NB4 (cell line): ENCODE measurements around the gene ARAP3.

ENCODE experiments used
- MAX ChIP-seq: IDR thresholded peaks from 2 replicates; pipeline ENCODE4 v1.6.1; 2011; ENCODE audit warnings: low read depth, low read length
- POLR2A ChIP-seq: IDR thresholded peaks from 2 replicates; pipeline ENCODE4 v1.6.1; 2011; ENCODE audit warnings: mild to moderate bottlenecking; ENCODE audit not compliant: insufficient read length; ENCODE audit errors: extremely low read depth

GRCh38 chr5:141717043-141717442 is 35.0 kb upstream of the ARAP3 start:
- no peak for TF ChIP-seq MAX
- TF ChIP-seq POLR2A, result no peak
